ENCODE data around the gene ACP3.
"Not testable (repeated sequence)": the region's sequence is repeated elsewhere in the genome, so short reads cannot be mapped to it uniquely, and the experiment has no call there.

ACP3 gene

DNA sequence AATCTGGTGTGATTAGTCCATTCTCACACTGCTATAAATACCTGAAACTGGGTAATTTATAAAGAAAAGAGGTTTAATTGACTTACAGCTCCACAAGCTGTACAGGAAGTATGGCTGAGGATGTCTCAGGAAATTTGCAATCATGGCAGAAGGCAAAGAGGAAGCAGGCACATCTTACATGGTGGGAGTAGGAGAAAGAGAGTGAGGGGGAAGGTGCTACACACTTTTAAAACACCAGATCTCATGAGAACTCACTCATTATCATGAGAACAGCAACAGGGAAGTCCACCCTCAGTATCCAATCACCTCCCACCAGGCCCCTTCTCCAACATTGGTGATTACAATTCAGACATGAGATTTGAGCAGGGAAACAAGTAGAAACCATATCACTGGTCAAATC, 24.0 kb upstream of the ACP3 start:
- H3K27ac Mint-ChIP-seq: no peak overlapping the region
- DNase-seq: no peak

DNA sequence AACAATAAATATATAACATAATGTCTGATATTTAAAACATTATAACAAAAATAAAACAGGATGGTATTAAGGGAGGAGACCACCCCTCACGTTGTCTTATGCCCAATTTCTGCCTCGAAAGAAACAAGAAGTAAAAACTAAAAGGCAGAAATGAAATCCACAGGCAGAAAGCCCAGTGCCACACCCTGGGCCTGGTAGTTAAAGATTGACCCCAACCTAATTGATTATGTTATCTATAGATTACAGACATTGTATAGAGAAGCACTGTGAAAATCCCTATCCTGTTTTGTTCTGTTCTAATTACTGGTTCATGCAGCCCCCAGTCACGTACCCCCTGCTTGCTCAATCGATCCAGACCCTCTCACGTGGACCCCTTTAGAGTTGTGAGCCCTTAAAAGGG, 22.3 kb upstream of the ACP3 start:
- H3K9me3 Mint-ChIP-seq: peaks cover 6% of the 10 kb centered on the region
- peaks cover 17% of the 10 kb centered on the region for H3K27me3 Mint-ChIP-seq
- no peaks in the 10 kb centered on the region for H3K36me3 Mint-ChIP-seq (ENCODE audit: low read depth)
- DNase-seq: no peak
- H3K27ac Mint-ChIP-seq: no peak overlapping the region
- no peaks in the 10 kb centered on the region for H3K4me1 Mint-ChIP-seq (ENCODE audit: low read depth)
- H3K4me3 Mint-ChIP-seq: no peak overlapping the region

More for the DNA sequence above, 24.0 kb upstream of the ACP3 start:
- Mint-ChIP-seq H3K36me3 (ENCODE audit: low read depth) (no peaks in the 10 kb centered on the region), H3K4me3 (no peak overlapping the region), H3K4me1 (ENCODE audit: low read depth) (no peaks in the 10 kb centered on the region), H3K27me3 (peaks cover 19% of the 10 kb centered on the region), H3K9me3 (peaks cover 6% of the 10 kb centered on the region)

- not testable (repeated sequence) for H3K4me1 Mint-ChIP-seq (ENCODE audit: low read depth); H3K27ac Mint-ChIP-seq; DNase-seq; H3K36me3 Mint-ChIP-seq (ENCODE audit: low read depth); H3K4me3 Mint-ChIP-seq
- peaks cover 15% of the 10 kb centered on the region for H3K9me3 Mint-ChIP-seq
- H3K27me3 Mint-ChIP-seq: peaks cover 22% of the 10 kb centered on the region
Observed at GRCh38 chr3:132303336-132304201, 13.6 kb upstream of the ACP3 start.

DNA sequence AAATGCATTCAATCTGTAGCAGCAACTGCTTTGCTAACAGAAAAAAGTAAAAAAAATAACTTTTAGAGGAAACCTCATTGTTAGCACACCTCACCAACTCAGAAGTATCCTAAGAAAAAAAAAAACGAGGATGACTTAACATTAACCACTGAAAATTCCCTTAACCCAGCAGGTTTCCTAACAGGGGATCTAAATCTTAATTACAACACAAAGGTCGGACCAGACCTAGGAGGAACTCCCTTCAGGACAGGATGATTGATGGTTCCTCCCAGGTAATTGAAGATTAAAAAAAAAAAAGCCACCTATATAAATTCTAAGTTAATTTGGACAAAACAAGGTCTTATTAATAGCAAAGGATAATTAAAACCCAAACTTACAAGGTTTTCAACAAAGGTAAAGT, 12.9 kb upstream of the ACP3 start:
- H3K4me1 Mint-ChIP-seq (ENCODE audit: low read depth); H3K36me3 Mint-ChIP-seq (ENCODE audit: low read depth); H3K27ac Mint-ChIP-seq; DNase-seq; H3K4me3 Mint-ChIP-seq: not testable (repeated sequence)
- H3K27me3 Mint-ChIP-seq: peaks cover 21% of the 10 kb centered on the region
- peaks cover 15% of the 10 kb centered on the region for H3K9me3 Mint-ChIP-seq

GRCh38 chr3:132310057-132310456, 7.2 kb upstream of the ACP3 start:
- not testable (repeated sequence) for H3K27ac Mint-ChIP-seq; H3K4me3 Mint-ChIP-seq; H3K27me3 Mint-ChIP-seq; H3K9me3 Mint-ChIP-seq; DNase-seq; H3K4me1 Mint-ChIP-seq (ENCODE audit: low read depth); H3K36me3 Mint-ChIP-seq (ENCODE audit: low read depth)

DNA sequence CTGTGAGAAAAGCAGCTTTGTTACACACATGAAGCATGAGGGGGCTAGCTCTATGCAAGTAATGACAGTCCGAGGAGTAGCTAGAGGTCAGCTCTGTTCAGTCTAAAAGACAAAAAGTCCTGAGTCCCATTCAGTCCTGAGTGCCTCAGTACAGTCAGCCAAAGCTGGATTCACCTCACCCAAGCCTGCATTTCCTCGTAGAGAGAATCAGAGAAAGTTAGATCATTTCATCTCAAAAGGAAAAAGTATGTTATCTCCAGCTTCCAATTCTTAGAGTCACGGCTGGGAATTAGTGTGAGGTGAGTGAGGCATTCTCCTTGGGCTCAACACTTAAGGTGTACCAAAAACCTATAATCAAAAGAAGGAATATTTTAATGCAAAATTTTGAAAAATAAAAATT, 5.9 kb upstream of the ACP3 start:
- no peak for DNase-seq
- H3K27ac Mint-ChIP-seq: no peak overlapping the region
- no peaks in the 10 kb centered on the region for H3K36me3 Mint-ChIP-seq (ENCODE audit: low read depth)
- no peak overlapping the region for H3K4me3 Mint-ChIP-seq
- peaks cover 4% of the 10 kb centered on the region for H3K27me3 Mint-ChIP-seq
- no peaks in the 10 kb centered on the region for H3K9me3 Mint-ChIP-seq
- H3K4me1 Mint-ChIP-seq (ENCODE audit: low read depth): no peaks in the 10 kb centered on the region

GRCh38 chr3:132311841-132312240, 5.4 kb upstream of the ACP3 start:
- no peaks in the 10 kb centered on the region for H3K9me3 Mint-ChIP-seq
- DNase-seq: no peak

DNA sequence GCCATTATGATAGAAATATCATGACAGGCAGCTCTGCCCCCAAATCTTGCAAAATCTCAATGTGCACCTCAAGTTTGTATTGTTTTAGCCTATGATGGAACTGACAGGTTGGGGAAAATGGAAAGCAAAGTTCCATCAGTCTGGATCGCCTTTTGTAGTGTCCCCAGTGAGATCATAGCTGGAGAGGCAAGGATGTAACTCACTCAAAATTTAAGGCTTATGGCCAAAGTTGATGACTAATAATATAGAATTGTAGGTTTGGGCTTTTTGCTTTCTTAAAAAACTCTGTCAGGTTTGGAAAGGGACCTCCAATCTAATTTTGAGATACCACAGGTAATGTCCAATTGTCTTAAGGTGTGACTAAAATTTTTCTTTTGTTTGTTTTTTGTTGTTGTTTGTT, 1.4 kb upstream of the ACP3 start:
- no peaks in the 10 kb centered on the region for H3K36me3 Mint-ChIP-seq (ENCODE audit: low read depth)
- H3K27me3 Mint-ChIP-seq: peaks cover 18% of the 10 kb centered on the region
- no peaks in the 10 kb centered on the region for H3K9me3 Mint-ChIP-seq
- H3K4me1 Mint-ChIP-seq (ENCODE audit: low read depth): no peaks in the 10 kb centered on the region
- DNase-seq: no peak
- no peak overlapping the region for H3K27ac Mint-ChIP-seq
- no peak overlapping the region for H3K4me3 Mint-ChIP-seq

More at GRCh38 chr3:132311841-132312240, 5.4 kb upstream of the ACP3 start:
- H3K36me3 Mint-ChIP-seq (ENCODE audit: low read depth): no peaks in the 10 kb centered on the region
- H3K27ac Mint-ChIP-seq: no peak overlapping the region
- H3K4me3 Mint-ChIP-seq: no peak overlapping the region
- no peaks in the 10 kb centered on the region for H3K4me1 Mint-ChIP-seq (ENCODE audit: low read depth)
- peaks cover 4% of the 10 kb centered on the region for H3K27me3 Mint-ChIP-seq

DNA sequence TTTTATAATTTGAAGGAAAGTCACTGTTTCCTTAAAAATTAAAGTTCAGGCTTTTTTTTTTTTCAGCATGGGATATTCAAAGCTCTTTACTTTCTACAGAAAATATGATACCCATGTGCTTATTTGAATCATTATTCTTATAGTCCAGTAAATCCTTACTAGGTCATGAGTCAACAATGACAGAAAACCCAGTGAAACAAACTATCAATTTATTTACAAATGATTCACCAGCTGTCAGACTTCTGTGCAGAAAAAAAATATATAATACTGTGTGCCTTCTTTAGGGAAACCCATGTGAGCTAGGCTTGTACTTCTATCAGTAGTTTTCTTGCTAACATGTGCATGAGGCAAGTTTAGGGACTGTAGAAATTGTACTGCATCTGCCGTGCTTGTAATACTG, 1.2 kb downstream of the ACP3 start:
- H3K27me3 Mint-ChIP-seq: peaks cover 22% of the 10 kb centered on the region
- H3K4me3 Mint-ChIP-seq: no peak overlapping the region
- no peak overlapping the region for H3K27ac Mint-ChIP-seq
- H3K9me3 Mint-ChIP-seq: no peaks in the 10 kb centered on the region
- no peak for DNase-seq
- no peaks in the 10 kb centered on the region for H3K4me1 Mint-ChIP-seq (ENCODE audit: low read depth)
- no peaks in the 10 kb centered on the region for H3K36me3 Mint-ChIP-seq (ENCODE audit: low read depth)

GRCh38 chr3:132321304-132321703, 4.1 kb downstream of the ACP3 start:
- no peaks in the 10 kb centered on the region for H3K36me3 Mint-ChIP-seq (ENCODE audit: low read depth)
- H3K4me3 Mint-ChIP-seq: no peak overlapping the region
- no peak for DNase-seq
- H3K27me3 Mint-ChIP-seq: peaks cover 30% of the 10 kb centered on the region
- no peaks in the 10 kb centered on the region for H3K4me1 Mint-ChIP-seq (ENCODE audit: low read depth)
- no peak overlapping the region for H3K27ac Mint-ChIP-seq
- no peaks in the 10 kb centered on the region for H3K9me3 Mint-ChIP-seq

- peaks cover 20% of the 10 kb centered on the region for H3K27me3 Mint-ChIP-seq
- H3K4me3 Mint-ChIP-seq: no peak overlapping the region
Observed at GRCh38 chr3:132325103-132325606, 7.9 kb downstream of the ACP3 start.

DNA sequence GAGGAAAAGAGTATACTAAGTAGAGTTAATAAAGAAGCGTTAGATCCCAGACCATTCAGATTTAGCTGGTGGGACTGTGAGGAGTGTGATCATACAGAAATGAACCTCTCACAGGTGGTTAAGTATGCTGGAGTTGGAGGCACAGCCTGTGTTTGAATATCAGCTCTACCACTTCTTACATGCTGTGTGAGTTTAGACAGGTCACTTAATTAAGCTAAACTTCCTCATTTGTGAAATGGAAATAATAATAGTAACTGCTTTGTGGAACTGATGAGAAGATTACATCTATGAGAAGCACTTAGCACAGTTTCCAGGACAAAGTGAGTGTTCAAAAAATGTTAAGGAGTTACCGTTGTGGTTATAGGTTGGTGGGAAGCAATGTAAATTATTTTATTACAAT, 8.4 kb downstream of the ACP3 start:
- H3K4me3 Mint-ChIP-seq: no peak overlapping the region
- no peaks in the 10 kb centered on the region for H3K9me3 Mint-ChIP-seq
- H3K27ac Mint-ChIP-seq: no peak overlapping the region
- H3K4me1 Mint-ChIP-seq (ENCODE audit: low read depth): no peaks in the 10 kb centered on the region
- H3K36me3 Mint-ChIP-seq (ENCODE audit: low read depth): no peaks in the 10 kb centered on the region
- peaks cover 19% of the 10 kb centered on the region for H3K27me3 Mint-ChIP-seq
- no peak for DNase-seq

More at GRCh38 chr3:132325103-132325606, 7.9 kb downstream of the ACP3 start:
- no peak for DNase-seq
- H3K9me3 Mint-ChIP-seq: no peaks in the 10 kb centered on the region
- no peak overlapping the region for H3K27ac Mint-ChIP-seq
- no peaks in the 10 kb centered on the region for H3K4me1 Mint-ChIP-seq (ENCODE audit: low read depth)
- H3K36me3 Mint-ChIP-seq (ENCODE audit: low read depth): no peaks in the 10 kb centered on the region

GRCh38 chr3:132326251-132326650, 9.0 kb downstream of the ACP3 start:
- Mint-ChIP-seq H3K27me3 (peaks cover 19% of the 10 kb centered on the region), H3K4me3 (no peak overlapping the region), H3K36me3 (ENCODE audit: low read depth) (no peaks in the 10 kb centered on the region), H3K4me1 (ENCODE audit: low read depth) (no peaks in the 10 kb centered on the region), H3K27ac (no peak overlapping the region), H3K9me3 (no peaks in the 10 kb centered on the region)
- no peak for DNase-seq

GRCh38 chr3:132332082-132332481, 14.9 kb downstream of the ACP3 start:
- Mint-ChIP-seq H3K4me3 (no peak overlapping the region), H3K36me3 (ENCODE audit: low read depth) (no peaks in the 10 kb centered on the region), H3K9me3 (no peaks in the 10 kb centered on the region), H3K27me3 (peaks cover 12% of the 10 kb centered on the region), H3K4me1 (ENCODE audit: low read depth) (no peaks in the 10 kb centered on the region), H3K27ac (no peak overlapping the region)
- no peak for DNase-seq

DNA sequence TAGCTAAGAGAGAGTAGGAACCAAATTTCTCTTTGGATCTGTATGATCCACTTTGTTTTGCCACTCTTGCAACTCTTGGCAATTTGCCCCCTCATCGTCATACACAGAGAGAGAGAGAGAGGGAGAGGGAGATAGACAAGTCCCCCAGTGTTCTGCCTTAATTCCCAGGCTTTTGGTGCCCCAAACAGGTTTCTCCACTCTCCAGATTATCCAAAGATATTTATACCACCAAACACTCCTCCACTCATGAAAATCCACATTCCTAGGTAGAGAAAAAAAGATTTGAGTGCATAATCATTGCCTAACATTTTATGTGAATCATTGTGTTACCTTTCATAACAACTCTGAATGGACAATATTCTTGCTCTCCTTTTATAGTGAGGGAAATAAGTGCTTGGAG, 15.3 kb downstream of the ACP3 start:
- H3K27me3 Mint-ChIP-seq: peaks cover 12% of the 10 kb centered on the region

More for the DNA sequence above, 15.3 kb downstream of the ACP3 start:
- no peaks in the 10 kb centered on the region for H3K9me3 Mint-ChIP-seq
- DNase-seq: no peak
- H3K4me3 Mint-ChIP-seq: no peak overlapping the region
- H3K4me1 Mint-ChIP-seq (ENCODE audit: low read depth): no peaks in the 10 kb centered on the region
- no peaks in the 10 kb centered on the region for H3K36me3 Mint-ChIP-seq (ENCODE audit: low read depth)
- no peak overlapping the region for H3K27ac Mint-ChIP-seq
